Mesendoderm (in vitro differentiated cells): ENCODE measurements around the gene WDR86.

Experiments used
- DNase-seq: peaks from one replicate; pipeline ENCODE4 v3.0.0; 2013
- H2AK5ac ChIP-seq: 2 replicates; pipeline ENCODE4 v1.6.1; 2013; ENCODE audit warnings: low read length, inconsistent platforms
- H2BK120ac ChIP-seq: 2 replicates; pipeline ENCODE4 v1.6.1; 2013; ENCODE audit warnings: low read depth, mild to moderate bottlenecking, low read length, moderate library complexity, mixed read lengths
- H2BK15ac ChIP-seq: replicated peaks from 2 replicates; pipeline ENCODE4 v1.6.1; 2013; ENCODE audit warnings: low read depth, mild to moderate bottlenecking, moderate library complexity
- H2BK5ac ChIP-seq: 2 replicates; pipeline ENCODE4 v1.6.1; 2013; ENCODE audit warnings: low read length, inconsistent platforms
- H3K18ac ChIP-seq: 2 replicates; pipeline ENCODE4 v1.6.1; 2013; ENCODE audit warnings: mild to moderate bottlenecking, low read length, mixed read lengths
- H3K23ac ChIP-seq: one replicate; pipeline ENCODE4 v1.6.1; 2013; ENCODE audit warnings: low read length
- H3K27ac ChIP-seq: 2 replicates; pipeline ENCODE4 v1.5.1; 2013; ENCODE audit warnings: low read depth, mild to moderate bottlenecking, inconsistent platforms, low read length, moderate library complexity
- H3K27me3 ChIP-seq: 2 replicates; pipeline ENCODE4 v1.6.1; 2013; ENCODE audit warnings: low read length, control low read depth, mild to moderate bottlenecking, inconsistent platforms; ENCODE audit not compliant: insufficient read depth, poor library complexity
- H3K36me3 ChIP-seq: 2 replicates; pipeline ENCODE4 v1.6.1; 2013; ENCODE audit warnings: low read length, inconsistent platforms; ENCODE audit not compliant: control insufficient read depth, insufficient read depth
- H3K4ac ChIP-seq: one replicate; pipeline ENCODE4 v1.6.1; 2013; ENCODE audit warnings: low read depth, mild to moderate bottlenecking, low read length, moderate library complexity
- H3K4me1 ChIP-seq: 2 replicates; pipeline ENCODE4 v1.6.1; 2013; ENCODE audit warnings: low read depth, low read length, inconsistent platforms; ENCODE audit not compliant: control insufficient read depth
- H3K4me2 ChIP-seq: 2 replicates; pipeline ENCODE4 v1.6.1; 2013; ENCODE audit warnings: low read length
- H3K4me3 ChIP-seq: 2 replicates; pipeline ENCODE4 v1.5.1; 2013; ENCODE audit warnings: mild to moderate bottlenecking, low read length
- H3K56ac ChIP-seq: one replicate; pipeline ENCODE4 v1.6.1; 2013; ENCODE audit warnings: low read length
- H3K79me1 ChIP-seq: 2 replicates; pipeline ENCODE4 v1.6.1; 2013; ENCODE audit warnings: low read length, inconsistent platforms
- H3K79me2 ChIP-seq: 2 replicates; pipeline ENCODE4 v1.6.1; 2013; ENCODE audit warnings: mild to moderate bottlenecking, low read length; ENCODE audit not compliant: control insufficient read depth, insufficient read depth
- H3K9ac ChIP-seq: 2 replicates; pipeline ENCODE4 v1.6.1; 2013; ENCODE audit warnings: low read length, inconsistent platforms
- H4K5ac ChIP-seq: one replicate; pipeline ENCODE4 v1.6.1; 2013; ENCODE audit warnings: low read length
- H4K8ac ChIP-seq: one replicate; pipeline ENCODE4 v1.6.1; 2013; ENCODE audit warnings: low read depth, mild to moderate bottlenecking, control low read depth, low read length, moderate library complexity
- WGBS: extraction: QIAGEN DNeasy Blood & Tissue Kit; methylation state at CpG from one replicate; pipeline ENCODE4 v1.1.7; 2013; ENCODE audit warnings: low lambda C conversion rate, missing lambda C conversion rate; ENCODE audit not compliant: insufficient coverage; ENCODE audit errors: extremely low coverage; 5-methylcytosine and 5-hydroxymethylcytosine counted together

The WDR86 gene

GRCh38 chr7:151339651-151340382, 70.0 kb downstream of the WDR86 start:
- Histone ChIP-seq H4K5ac (no peak overlapping the region), H3K4me1 (no peaks in the 10 kb centered on the region), H3K79me1 (peaks cover 3% of the 10 kb centered on the region), H2BK5ac (no peak overlapping the region), H3K79me2 (peaks cover 3% of the 10 kb centered on the region), H3K23ac (no peak overlapping the region), H2BK120ac (no peak overlapping the region), H3K18ac (no peak overlapping the region), H3K4me2 (no peak overlapping the region), H3K36me3 (no peaks in the 10 kb centered on the region), H3K56ac (no peak overlapping the region), H4K8ac (no peak overlapping the region), H3K27me3 (no peaks in the 10 kb centered on the region), H3K4ac (no peak overlapping the region), H2BK15ac (no peak overlapping the region), H3K9ac (no peak overlapping the region), H3K27ac (no peak overlapping the region), H2AK5ac (no peak overlapping the region), H3K4me3 (no peak overlapping the region)
- no CpG with 5 or more reads among the region's 7 CpGs for WGBS
- no peak for DNase-seq

- no CpG with 5 or more reads among the region's 3 CpGs for WGBS
- Histone ChIP-seq H3K27ac (no peak overlapping the region), H3K9ac (no peak overlapping the region), H3K4me2 (no peak overlapping the region), H3K4ac (no peak overlapping the region), H2BK120ac (no peak overlapping the region), H3K79me1 (peaks cover 3% of the 10 kb centered on the region), H3K18ac (no peak overlapping the region), H3K56ac (no peak overlapping the region), H2BK15ac (no peak overlapping the region), H3K23ac (no peak overlapping the region), H3K79me2 (peaks cover 3% of the 10 kb centered on the region), H3K4me3 (no peak overlapping the region), H2AK5ac (no peak overlapping the region), H3K27me3 (no peaks in the 10 kb centered on the region), H3K4me1 (no peaks in the 10 kb centered on the region), H4K8ac (no peak overlapping the region), H4K5ac (no peak overlapping the region), H3K36me3 (no peaks in the 10 kb centered on the region), H2BK5ac (no peak overlapping the region)
- no peak for DNase-seq
Measured at GRCh38 chr7:151338809-151339208, 71.0 kb downstream of the WDR86 start.

GRCh38 chr7:151337346-151337745, 72.5 kb downstream of the WDR86 start:
- Histone ChIP-seq H4K8ac (no peak overlapping the region), H3K4me3 (no peak overlapping the region), H3K79me1 (no peaks in the 10 kb centered on the region), H3K18ac (no peak overlapping the region), H3K9ac (no peak overlapping the region), H4K5ac (no peak overlapping the region), H2BK15ac (no peak overlapping the region), H2BK5ac (no peak overlapping the region), H3K4ac (no peak overlapping the region), H2AK5ac (no peak overlapping the region), H3K79me2 (no peaks in the 10 kb centered on the region), H3K27me3 (no peaks in the 10 kb centered on the region), H3K4me2 (no peak overlapping the region), H3K4me1 (no peaks in the 10 kb centered on the region), H3K36me3 (no peaks in the 10 kb centered on the region), H3K56ac (no peak overlapping the region), H3K27ac (no peak overlapping the region), H2BK120ac (no peak overlapping the region), H3K23ac (no peak overlapping the region)
- DNase-seq = no peak
- WGBS = no CpG with 5 or more reads among the region's 2 CpGs

- H3K23ac ChIP-seq = no peak overlapping the region
- no peak overlapping the region for H3K27ac ChIP-seq
- H2AK5ac ChIP-seq = no peak overlapping the region
- no peaks in the 10 kb centered on the region for H3K79me2 ChIP-seq
- H4K5ac ChIP-seq = no peak overlapping the region
- no peak overlapping the region for H3K9ac ChIP-seq
- no CpG with 5 or more reads among the region's 12 CpGs for WGBS
- no peak overlapping the region for H3K18ac ChIP-seq
- H3K56ac ChIP-seq = no peak overlapping the region
- no peaks in the 10 kb centered on the region for H3K79me1 ChIP-seq
- no peak overlapping the region for H2BK120ac ChIP-seq
- H3K4me1 ChIP-seq = no peaks in the 10 kb centered on the region
- H3K4ac ChIP-seq = no peak overlapping the region
- no peak overlapping the region for H4K8ac ChIP-seq
- no peaks in the 10 kb centered on the region for H3K36me3 ChIP-seq
- no peak for DNase-seq
- no peak overlapping the region for H3K4me3 ChIP-seq
- no peaks in the 10 kb centered on the region for H3K27me3 ChIP-seq
- no peak overlapping the region for H3K4me2 ChIP-seq
- H2BK15ac ChIP-seq = no peak overlapping the region
- no peak overlapping the region for H2BK5ac ChIP-seq
Measured at GRCh38 chr7:151336027-151336708, 73.7 kb downstream of the WDR86 start.

GRCh38 chr7:151334628-151335027, 75.2 kb downstream of the WDR86 start:
- H4K8ac ChIP-seq = no peak overlapping the region
- DNase-seq = no peak
- no peak overlapping the region for H4K5ac ChIP-seq
- H2BK120ac ChIP-seq = no peak overlapping the region
- H2AK5ac ChIP-seq = no peak overlapping the region
- no peaks in the 10 kb centered on the region for H3K4me1 ChIP-seq
- no peaks in the 10 kb centered on the region for H3K79me1 ChIP-seq
- no peak overlapping the region for H3K56ac ChIP-seq
- no peak overlapping the region for H3K23ac ChIP-seq
- no peak overlapping the region for H2BK5ac ChIP-seq
- H3K27ac ChIP-seq = no peak overlapping the region
- no peak overlapping the region for H3K9ac ChIP-seq
- H3K4ac ChIP-seq = no peak overlapping the region
- WGBS = no CpG with 5 or more reads among the region's 1 CpG
- no peaks in the 10 kb centered on the region for H3K36me3 ChIP-seq
- H3K79me2 ChIP-seq = no peaks in the 10 kb centered on the region
- H3K4me3 ChIP-seq = no peak overlapping the region
- no peak overlapping the region for H2BK15ac ChIP-seq
- H3K27me3 ChIP-seq = no peaks in the 10 kb centered on the region
- H3K18ac ChIP-seq = no peak overlapping the region
- H3K4me2 ChIP-seq = no peak overlapping the region
